ENCODE results near the gene SHQ1. TPM values are rescaled to one million over a fixed set of nuclear protein-coding genes. Genes with fewer than 3 reads are reported as not detected.
"Not testable (repeated sequence)": the region's sequence is repeated elsewhere in the genome, so short reads cannot be mapped to it uniquely, and the experiment has no call there.

SHQ1 gene
- total RNA-seq, 2 donors from 2014 or later, result 10.9 to 25.0 TPM

GRCh38 chr3:72744330-72744729, 103.9 kb downstream of the SHQ1 start:
- Histone ChIP-seq H3K9me3 (no peaks in the 10 kb centered on the region), H3K4me3 (no peak overlapping the region), H3K36me3 (no peaks in the 10 kb centered on the region), H3K27ac (no peak overlapping the region), H3K27me3 (no peaks in the 10 kb centered on the region), H3K4me1 (no peaks in the 10 kb centered on the region), H3K9ac (ENCODE audit: low read depth in 2 of 2, low read length in 2 of 2) (no peak overlapping the region)
- intact Hi-C loops (cut with DNase I), result no loop called here
- DNase-seq, result no peak
- TF ChIP-seq CTCF (IDR thresholded peaks at IDR 0.05), result no peak

DNA sequence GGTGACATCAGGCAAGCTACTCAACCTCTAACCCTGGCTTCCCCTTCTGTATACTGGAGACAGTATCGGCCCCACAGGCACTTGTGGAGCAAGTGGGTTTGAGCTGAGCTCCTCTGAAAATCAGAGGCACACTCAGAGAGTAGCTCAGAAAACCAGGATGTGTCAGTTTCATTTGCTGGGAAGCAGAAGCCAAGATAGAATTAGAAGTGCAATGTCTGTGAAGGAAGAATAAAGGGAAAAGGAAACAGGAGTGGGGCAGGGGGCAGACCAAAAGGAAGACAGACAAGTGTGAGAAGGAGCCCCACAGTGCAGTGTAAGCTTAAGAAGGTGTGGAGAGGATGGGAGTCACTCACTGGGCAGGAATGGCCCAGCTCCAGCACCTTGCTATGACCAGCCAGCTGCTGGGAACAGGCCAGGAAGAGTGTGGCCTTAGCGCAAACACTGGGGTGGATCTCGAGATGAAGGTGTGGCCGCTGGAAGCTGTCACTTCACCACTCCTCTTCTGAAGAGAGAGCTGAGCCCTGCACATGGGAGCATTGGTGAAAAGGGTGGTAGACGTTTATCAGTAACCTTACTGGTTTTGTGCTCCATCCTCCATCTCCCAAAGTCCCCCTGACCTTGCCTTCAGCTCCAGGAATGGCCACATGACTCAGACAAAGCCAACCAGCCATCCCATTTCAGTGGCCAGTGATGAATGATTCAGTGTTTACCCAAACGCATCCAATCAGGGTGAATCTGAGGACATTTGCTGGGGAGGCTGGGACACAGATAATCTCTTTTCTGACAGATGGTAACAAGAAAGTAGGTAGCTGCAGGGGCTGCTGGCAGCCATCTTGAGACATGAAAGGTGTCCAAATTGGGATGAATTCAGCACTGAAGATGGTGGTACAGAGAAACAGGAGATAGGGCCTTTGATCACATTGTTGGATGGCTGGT, 108.4 kb downstream of the SHQ1 start:
- Histone ChIP-seq H3K27ac (no peak overlapping the region), H3K9me3 (no peaks in the 10 kb centered on the region), H3K27me3 (no peaks in the 10 kb centered on the region), H3K36me3 (no peaks in the 10 kb centered on the region), H3K4me1 (no peaks in the 10 kb centered on the region), H3K4me3 (no peak overlapping the region), H3K9ac (ENCODE audit: low read depth in 2 of 2, low read length in 2 of 2) (no peak overlapping the region)
- TF ChIP-seq CTCF (IDR thresholded peaks at IDR 0.05), result no peak
- intact Hi-C loops (cut with DNase I), result no loop called here
- DNase-seq, result peak; percentile 43

GRCh38 chr3:72738752-72739530, 109.3 kb downstream of the SHQ1 start:
- no peak for TF ChIP-seq CTCF (IDR thresholded peaks at IDR 0.05)
- Histone ChIP-seq H3K36me3 (no peaks in the 10 kb centered on the region), H3K9ac (ENCODE audit: low read depth in 2 of 2, low read length in 2 of 2) (peak overlapping the region in 1 of 2 donors; percentile 46), H3K4me3 (peak overlapping the region; percentile 31), H3K9me3 (no peaks in the 10 kb centered on the region), H3K27ac (no peak overlapping the region), H3K27me3 (no peaks in the 10 kb centered on the region), H3K4me1 (no peaks in the 10 kb centered on the region)
- intact Hi-C loops (cut with DNase I), result no loop called here
- peak; percentile 76 for DNase-seq

- H3K4me3 ChIP-seq; H3K27ac ChIP-seq; H3K4me1 ChIP-seq; H3K9ac ChIP-seq (ENCODE audit: low read depth in 2 of 2, low read length in 2 of 2); H3K36me3 ChIP-seq; intact Hi-C loops (cut with DNase I); H3K27me3 ChIP-seq; DNase-seq; H3K9me3 ChIP-seq: not testable (repeated sequence)
Observed at GRCh38 chr3:72735072-72735471, 113.2 kb downstream of the SHQ1 start.

DNA sequence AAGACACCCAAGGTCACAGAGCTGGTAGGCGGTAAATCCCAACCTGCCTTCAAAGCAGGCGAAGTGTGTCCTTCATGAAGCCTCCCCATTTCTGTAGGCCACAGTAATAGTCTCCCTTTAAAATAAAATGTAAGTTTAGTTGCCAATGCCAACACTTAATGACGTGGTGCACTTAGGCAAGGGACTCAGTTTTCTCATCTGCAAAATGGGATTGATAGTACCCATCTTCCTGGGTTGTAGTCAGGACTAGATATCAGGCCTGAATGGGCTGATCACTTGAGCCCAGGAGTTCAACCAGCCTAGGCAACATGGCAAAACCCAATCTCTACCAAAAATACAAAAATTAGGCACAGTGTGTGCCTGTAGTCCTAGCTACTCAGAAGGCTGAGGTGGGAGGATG, 114.6 kb downstream of the SHQ1 start:
- H3K27ac ChIP-seq, result no peak overlapping the region
- no peaks in the 10 kb centered on the region for H3K9me3 ChIP-seq
- no peaks in the 10 kb centered on the region for H3K4me1 ChIP-seq
- TF ChIP-seq CTCF (IDR thresholded peaks at IDR 0.05), result no peak
- H3K27me3 ChIP-seq, result no peaks in the 10 kb centered on the region
- intact Hi-C loops (cut with DNase I), result no loop called here
- no peak overlapping the region for H3K4me3 ChIP-seq
- no peak overlapping the region for H3K9ac ChIP-seq (ENCODE audit: low read depth in 2 of 2, low read length in 2 of 2)
- no peak for DNase-seq
- H3K36me3 ChIP-seq, result no peaks in the 10 kb centered on the region

- H3K9ac ChIP-seq (ENCODE audit: low read depth in 2 of 2, low read length in 2 of 2); H3K4me1 ChIP-seq; H3K27me3 ChIP-seq; H3K27ac ChIP-seq; intact Hi-C loops (cut with DNase I); H3K9me3 ChIP-seq; H3K4me3 ChIP-seq; H3K36me3 ChIP-seq; DNase-seq: not testable (repeated sequence)
Observed at GRCh38 chr3:72732666-72733345, 115.4 kb downstream of the SHQ1 start.

All from colonic mucosa (tissue), 4 donors.